ENCODE measurements around the gene EFNA4. TPM values are rescaled to one million over a fixed set of nuclear protein-coding genes. Genes with fewer than 3 reads are reported as not detected.

EFNA4 gene
- 26.4 TPM for polyA plus RNA-seq (2013, experiment 1 of 4)
- 21.2 TPM for polyA plus RNA-seq (2013, experiment 2 of 4)
- 23.0 TPM for polyA plus RNA-seq (2013, experiment 3 of 4)
- 24.4 TPM for polyA plus RNA-seq (2013, experiment 4 of 4)

GRCh38 chr1:155063550-155064110 lies at the start of gene EFNA4:
TSS of gene EFNA4 (plus strand) at chr1:155063740. CDS start at chr1:155063824, 84 bp downstream.
- 1% methylated on average over 57 of the region's 57 CpGs for WGBS, 2 experiments

GRCh38 chr1:155014709-155015508 lies 48.6 kb upstream of the EFNA4 start:
- peaks cover 4% of the 10 kb centered on the region for H3K36me3 ChIP-seq (ENCODE audit: control insufficient read depth, insufficient read depth, low read length)
- WGBS, 2 experiments = 95% methylated on average over 31 of the region's 31 CpGs

More at GRCh38 chr1:155063550-155064110, at the start of gene EFNA4:
- Histone ChIP-seq H3K27me3 (ENCODE audit: control insufficient read depth, insufficient read depth, low read length, poor library complexity, severe bottlenecking) (peaks cover 19% of the 10 kb centered on the region), H3K9me3 (ENCODE audit: control insufficient read depth, low read length) (no peaks in the 10 kb centered on the region), H3K4me1 (ENCODE audit: control insufficient read depth, insufficient read depth, low read length) (peaks cover 28% of the 10 kb centered on the region), H3K4me3 (ENCODE audit: insufficient read depth, low read depth, low read length) (peak within 1 kb of the TSS; percentile 95), H3K36me3 (ENCODE audit: control insufficient read depth, insufficient read depth, low read length) (no peaks in the 10 kb centered on the region), H3K27ac (ENCODE audit: insufficient read depth, low read depth, low read length, poor library complexity, severe bottlenecking) (peak within 1 kb of the TSS; percentile 96)

GRCh38 chr1:155015527-155016230 lies 47.9 kb upstream of the EFNA4 start:
- no peak overlapping the region for H3K27ac ChIP-seq (ENCODE audit: insufficient read depth, low read depth, low read length, poor library complexity, severe bottlenecking)
- H3K4me3 ChIP-seq (ENCODE audit: insufficient read depth, low read depth, low read length) = no peak overlapping the region
- 95 to 96% methylated on average over 16 of the region's 16 CpGs for WGBS, 2 experiments
- H3K27me3 ChIP-seq (ENCODE audit: control insufficient read depth, insufficient read depth, low read length, poor library complexity, severe bottlenecking) = no peaks in the 10 kb centered on the region
- peaks cover 4% of the 10 kb centered on the region for H3K36me3 ChIP-seq (ENCODE audit: control insufficient read depth, insufficient read depth, low read length)
- H3K4me1 ChIP-seq (ENCODE audit: control insufficient read depth, insufficient read depth, low read length) = peaks cover 43% of the 10 kb centered on the region
- no peaks in the 10 kb centered on the region for H3K9me3 ChIP-seq (ENCODE audit: control insufficient read depth, low read length)

More at GRCh38 chr1:155014709-155015508, 48.6 kb upstream of the EFNA4 start:
- Histone ChIP-seq H3K4me3 (ENCODE audit: insufficient read depth, low read depth, low read length) (no peak overlapping the region), H3K27me3 (ENCODE audit: control insufficient read depth, insufficient read depth, low read length, poor library complexity, severe bottlenecking) (no peaks in the 10 kb centered on the region), H3K27ac (ENCODE audit: insufficient read depth, low read depth, low read length, poor library complexity, severe bottlenecking) (no peak overlapping the region), H3K9me3 (ENCODE audit: control insufficient read depth, low read length) (no peaks in the 10 kb centered on the region), H3K4me1 (ENCODE audit: control insufficient read depth, insufficient read depth, low read length) (peaks cover 46% of the 10 kb centered on the region)

- H3K4me3 ChIP-seq (ENCODE audit: insufficient read depth, low read depth, low read length) = no peak overlapping the region
- peaks cover 37% of the 10 kb centered on the region for H3K4me1 ChIP-seq (ENCODE audit: control insufficient read depth, insufficient read depth, low read length)
- peaks cover 4% of the 10 kb centered on the region for H3K36me3 ChIP-seq (ENCODE audit: control insufficient read depth, insufficient read depth, low read length)
- no peak overlapping the region for H3K27ac ChIP-seq (ENCODE audit: insufficient read depth, low read depth, low read length, poor library complexity, severe bottlenecking)
- 96% methylated on average over 26 of the region's 26 CpGs for WGBS, 2 experiments
- no peaks in the 10 kb centered on the region for H3K27me3 ChIP-seq (ENCODE audit: control insufficient read depth, insufficient read depth, low read length, poor library complexity, severe bottlenecking)
- H3K9me3 ChIP-seq (ENCODE audit: control insufficient read depth, low read length) = no peaks in the 10 kb centered on the region
Measured at GRCh38 chr1:155016231-155016831, 47.2 kb upstream of the EFNA4 start.

- Histone ChIP-seq H3K4me3 (ENCODE audit: insufficient read depth, low read depth, low read length) (peak overlapping the region; percentile 22), H3K9me3 (ENCODE audit: control insufficient read depth, low read length) (no peaks in the 10 kb centered on the region), H3K27me3 (ENCODE audit: control insufficient read depth, insufficient read depth, low read length, poor library complexity, severe bottlenecking) (no peaks in the 10 kb centered on the region), H3K4me1 (ENCODE audit: control insufficient read depth, insufficient read depth, low read length) (peaks cover 30% of the 10 kb centered on the region), H3K27ac (ENCODE audit: insufficient read depth, low read depth, low read length, poor library complexity, severe bottlenecking) (peak overlapping the region; percentile 75), H3K36me3 (ENCODE audit: control insufficient read depth, insufficient read depth, low read length) (peaks cover 4% of the 10 kb centered on the region)
- WGBS, 2 experiments = 4% methylated on average over 49 of the region's 49 CpGs
Measured at GRCh38 chr1:155017041-155017945, 46.2 kb upstream of the EFNA4 start.

- no peak overlapping the region for H3K4me3 ChIP-seq (ENCODE audit: insufficient read depth, low read depth, low read length)
- H3K9me3 ChIP-seq (ENCODE audit: control insufficient read depth, low read length) = no peaks in the 10 kb centered on the region
- 78 to 79% methylated on average over 6 of the region's 6 CpGs for WGBS, 2 experiments
- H3K4me1 ChIP-seq (ENCODE audit: control insufficient read depth, insufficient read depth, low read length) = peaks cover 24% of the 10 kb centered on the region
- H3K27me3 ChIP-seq (ENCODE audit: control insufficient read depth, insufficient read depth, low read length, poor library complexity, severe bottlenecking) = no peaks in the 10 kb centered on the region
- no peak overlapping the region for H3K27ac ChIP-seq (ENCODE audit: insufficient read depth, low read depth, low read length, poor library complexity, severe bottlenecking)
- peaks cover 4% of the 10 kb centered on the region for H3K36me3 ChIP-seq (ENCODE audit: control insufficient read depth, insufficient read depth, low read length)
Measured at GRCh38 chr1:155017946-155018316, 45.6 kb upstream of the EFNA4 start.

- H3K4me3 ChIP-seq (ENCODE audit: insufficient read depth, low read depth, low read length) = no peak overlapping the region
- peaks cover 22% of the 10 kb centered on the region for H3K4me1 ChIP-seq (ENCODE audit: control insufficient read depth, insufficient read depth, low read length)
- WGBS, 2 experiments = 88 to 91% methylated on average over 8 of the region's 8 CpGs
- no peaks in the 10 kb centered on the region for H3K9me3 ChIP-seq (ENCODE audit: control insufficient read depth, low read length)
- H3K27me3 ChIP-seq (ENCODE audit: control insufficient read depth, insufficient read depth, low read length, poor library complexity, severe bottlenecking) = no peaks in the 10 kb centered on the region
- no peak overlapping the region for H3K27ac ChIP-seq (ENCODE audit: insufficient read depth, low read depth, low read length, poor library complexity, severe bottlenecking)
- peaks cover 4% of the 10 kb centered on the region for H3K36me3 ChIP-seq (ENCODE audit: control insufficient read depth, insufficient read depth, low read length)
Measured at GRCh38 chr1:155018617-155019348, 44.8 kb upstream of the EFNA4 start.

- no peaks in the 10 kb centered on the region for H3K27me3 ChIP-seq (ENCODE audit: control insufficient read depth, insufficient read depth, low read length, poor library complexity, severe bottlenecking)
- H3K4me1 ChIP-seq (ENCODE audit: control insufficient read depth, insufficient read depth, low read length) = peaks cover 22% of the 10 kb centered on the region
- H3K36me3 ChIP-seq (ENCODE audit: control insufficient read depth, insufficient read depth, low read length) = peaks cover 3% of the 10 kb centered on the region
- no peaks in the 10 kb centered on the region for H3K9me3 ChIP-seq (ENCODE audit: control insufficient read depth, low read length)
- H3K27ac ChIP-seq (ENCODE audit: insufficient read depth, low read depth, low read length, poor library complexity, severe bottlenecking) = no peak overlapping the region
- WGBS, 2 experiments = 78 to 80% methylated on average over 11 of the region's 11 CpGs
- no peak overlapping the region for H3K4me3 ChIP-seq (ENCODE audit: insufficient read depth, low read depth, low read length)
Measured at GRCh38 chr1:155019377-155020245, 43.9 kb upstream of the EFNA4 start.
